GM18507 (cell line): ENCODE data around the gene GNG12.

ENCODE experiments used
- DNase-seq: peaks from one replicate; pipeline ENCODE4 v3.0.0; 2011; ENCODE audit warnings: low read depth; ENCODE audit not compliant: insufficient read length; ENCODE audit errors: extremely low spot score
- FAIRE-seq: peaks from 2 replicates; lab custom pipeline; 2011; peaks lifted over from hg19 to GRCh38; lab: Jason Lieb, UNC

Gene GNG12

GRCh38 chr1:67689267-67690017, 143.8 kb downstream of the GNG12 start:
- FAIRE-seq (no peak), DNase-seq (no peak)

GRCh38 chr1:67688526-67689219, 144.6 kb downstream of the GNG12 start:
- FAIRE-seq (no peak), DNase-seq (no peak)

GRCh38 chr1:67687649-67688048, 145.6 kb downstream of the GNG12 start:
- DNase-seq (no peak), FAIRE-seq (no peak)

- FAIRE-seq: peak; percentile 63
- DNase-seq: no peak
Measured at GRCh38 chr1:67687198-67687545, 146.1 kb downstream of the GNG12 start.

- DNase-seq (peak; percentile 11), FAIRE-seq (peak; percentile 84)
Measured at GRCh38 chr1:67686267-67687197, 146.7 kb downstream of the GNG12 start.

- DNase-seq (peak; percentile 9), FAIRE-seq (peak; percentile 49)
Measured at GRCh38 chr1:67685558-67686266, 147.6 kb downstream of the GNG12 start.

- FAIRE-seq: peak; percentile 97
- DNase-seq: peak; percentile 94
Measured at GRCh38 chr1:67685067-67685557, 148.2 kb downstream of the GNG12 start, which contains the start of gene GADD45A. Gene GADD45A, plus strand, starts transcription at chr1:67685201. Its CDS starts 294 bp downstream, at chr1:67685495.

GRCh38 chr1:67684526-67685066, 148.7 kb downstream of the GNG12 start:
- no peak for DNase-seq
- no peak for FAIRE-seq

- no peak for DNase-seq
- no peak for FAIRE-seq
Measured at GRCh38 chr1:67683766-67684525, 149.3 kb downstream of the GNG12 start.

GRCh38 chr1:67683316-67683715, 150.0 kb downstream of the GNG12 start:
- DNase-seq (no peak), FAIRE-seq (no peak)

GRCh38 chr1:67682659-67683197, 150.5 kb downstream of the GNG12 start:
- no peak for DNase-seq
- no peak for FAIRE-seq

- DNase-seq: no peak
- FAIRE-seq: no peak
Measured at GRCh38 chr1:67680486-67680885, 152.8 kb downstream of the GNG12 start.

- no peak for DNase-seq
- FAIRE-seq: no peak
Measured at GRCh38 chr1:67679691-67680090, 153.6 kb downstream of the GNG12 start.

- FAIRE-seq: no peak
- no peak for DNase-seq
Measured at GRCh38 chr1:67677930-67678329, 155.3 kb downstream of the GNG12 start.

GRCh38 chr1:67677408-67677807, 155.9 kb downstream of the GNG12 start:
- FAIRE-seq (no peak), DNase-seq (no peak)

- DNase-seq: no peak
- no peak for FAIRE-seq
Measured at GRCh38 chr1:67676946-67677345, 156.3 kb downstream of the GNG12 start.

GRCh38 chr1:67676287-67676686, 157.0 kb downstream of the GNG12 start:
- DNase-seq (no peak), FAIRE-seq (no peak)

GRCh38 chr1:67675800-67676199, 157.5 kb downstream of the GNG12 start:
- FAIRE-seq (no peak), DNase-seq (no peak)
